Neuronal stem cell (in vitro differentiated cells): ENCODE results near the gene PLEK2.

ENCODE experiments used
- DNase-seq: peaks from one replicate; pipeline ENCODE4 v3.0.0-alpha.2; 2013; ENCODE audit warnings: low spot score
- H2AFZ ChIP-seq: one replicate; pipeline ENCODE4 v1.6.1; 2013; ENCODE audit warnings: mild to moderate bottlenecking, low read length, inconsistent platforms
- H2AK5ac ChIP-seq: 2 replicates; pipeline ENCODE4 v1.6.1; 2013; ENCODE audit warnings: low read depth, mild to moderate bottlenecking, inconsistent platforms, low read length, moderate library complexity, mixed read lengths
- H2BK120ac ChIP-seq: 2 replicates; pipeline ENCODE4 v1.6.1; 2013; ENCODE audit warnings: low read depth, mild to moderate bottlenecking, inconsistent platforms, low read length, moderate library complexity, mixed read lengths
- H2BK12ac ChIP-seq: one replicate; pipeline ENCODE4 v1.6.1; 2013; ENCODE audit warnings: low read length, inconsistent platforms
- H2BK15ac ChIP-seq: 2 replicates; pipeline ENCODE4 v1.6.1; 2013; ENCODE audit warnings: mild to moderate bottlenecking, low read length, inconsistent platforms, mixed read lengths
- H2BK5ac ChIP-seq: one replicate; pipeline ENCODE4 v1.6.1; 2013; ENCODE audit warnings: inconsistent platforms, mild to moderate bottlenecking, low read length, moderate library complexity
- H3K14ac ChIP-seq: one replicate; pipeline ENCODE4 v1.6.1; 2013; ENCODE audit warnings: low read length, inconsistent platforms
- H3K18ac ChIP-seq: 2 replicates; pipeline ENCODE4 v1.6.1; 2013; ENCODE audit warnings: low read length, inconsistent platforms
- H3K23ac ChIP-seq: 2 replicates; pipeline ENCODE4 v1.6.1; 2013; ENCODE audit warnings: low read depth, mild to moderate bottlenecking, mixed read lengths, low read length, inconsistent platforms; ENCODE audit not compliant: poor library complexity
- H3K27ac ChIP-seq: replicated peaks from 3 replicates; pipeline ENCODE4 v1.5.1; 2013; ENCODE audit warnings: low read length, inconsistent platforms
- H3K27me3 ChIP-seq, 3 experiments: 2 replicates each; pipeline ENCODE4 v1.6.1; 2013; ENCODE audit warnings: low read length in 3 of 3, mild to moderate bottlenecking in 2 of 3, inconsistent platforms in 1 of 3, low read depth in 1 of 3, mixed read lengths in 1 of 3, moderate library complexity in 1 of 3; ENCODE audit not compliant: control insufficient read depth in 3 of 3, insufficient read depth in 3 of 3
- H3K36me3 ChIP-seq, 2 donors: replicated peaks in 1 of 2; 2 replicates each; pipeline ENCODE4 v1.6.1; 2013; ENCODE audit warnings: low read length in 2 of 2; ENCODE audit not compliant: control insufficient read depth in 2 of 2, insufficient read depth in 2 of 2
- H3K4ac ChIP-seq: 2 replicates; pipeline ENCODE4 v1.6.1; 2013; ENCODE audit warnings: inconsistent platforms, mild to moderate bottlenecking, low read length, moderate library complexity
- H3K4me1 ChIP-seq, 2 donors: 1 replicate in 1 of 2; 2 replicates in 1 of 2; pipeline ENCODE4 v1.6.1; 2013; ENCODE audit warnings: low read length in 2 of 2, low read depth in 1 of 2; ENCODE audit not compliant: control insufficient read depth in 2 of 2, insufficient read depth in 1 of 2
- H3K4me2 ChIP-seq: one replicate; pipeline ENCODE4 v1.6.1; 2013; ENCODE audit warnings: mild to moderate bottlenecking, low read length, inconsistent platforms; ENCODE audit not compliant: insufficient read depth, poor library complexity, severe bottlenecking
- H3K4me3 ChIP-seq, 2 donors: 2 replicates each; pipeline ENCODE4 v1.5.1; 2013; ENCODE audit warnings: low read length in 2 of 2, mild to moderate bottlenecking in 2 of 2, inconsistent platforms in 1 of 2, moderate library complexity in 1 of 2
- H3K79me1 ChIP-seq: one replicate; pipeline ENCODE4 v1.6.1; 2013; ENCODE audit warnings: low read depth, mild to moderate bottlenecking, inconsistent platforms, low read length, moderate library complexity
- H3K9ac ChIP-seq: one replicate; pipeline ENCODE4 v1.6.1; 2013; ENCODE audit warnings: mild to moderate bottlenecking, low read depth, low read length, inconsistent platforms; ENCODE audit not compliant: poor library complexity
- H3K9me3 ChIP-seq, 2 donors: replicated peaks in 1 of 2; 2 replicates each; pipeline versions ENCODE3 to v1.6.1; 2013; ENCODE audit warnings: low read length in 2 of 2, mild to moderate bottlenecking in 2 of 2, inconsistent platforms in 1 of 2, low read depth in 1 of 2, mixed read lengths in 1 of 2, moderate library complexity in 1 of 2; ENCODE audit not compliant: control insufficient read depth in 2 of 2, insufficient read depth in 1 of 2
- H4K8ac ChIP-seq: one replicate; pipeline ENCODE4 v1.6.1; 2013; ENCODE audit warnings: low read depth, mild to moderate bottlenecking, inconsistent platforms, low read length, moderate library complexity
- H4K91ac ChIP-seq: one replicate; pipeline ENCODE4 v1.6.1; 2013; ENCODE audit warnings: low read length, low read depth, mild to moderate bottlenecking, inconsistent platforms; ENCODE audit not compliant: poor library complexity
- WGBS, 2 donors: extraction: QIAGEN DNeasy Blood & Tissue Kit; methylation state at CpG; one replicate each; pipeline ENCODE4 v1.1.7; 2013; ENCODE audit warnings: missing lambda C conversion rate in 2 of 2, mixed read lengths in 1 of 2; ENCODE audit not compliant: insufficient read length in 2 of 2, insufficient replicate concordance in 1 of 2; ENCODE audit errors: extremely low coverage in 2 of 2; 5-methylcytosine and 5-hydroxymethylcytosine counted together

PLEK2 gene

GRCh38 chr14:67418401-67419191 is 6.6 kb upstream of the PLEK2 start:
- Histone ChIP-seq H3K9ac (no peak overlapping the region), H3K23ac (no peak overlapping the region), H2BK12ac (no peak overlapping the region), H2AFZ (no peak overlapping the region), H3K4me3 (no peak overlapping the region), H2BK5ac (no peak overlapping the region), H3K18ac (no peak overlapping the region), H4K91ac (no peak overlapping the region), H2BK120ac (no peak overlapping the region), H4K8ac (no peak overlapping the region), H3K27me3 (no peaks in the 10 kb centered on the region), H3K27ac (no peak overlapping the region), H3K14ac (no peak overlapping the region), H3K4ac (no peak overlapping the region), H2BK15ac (no peak overlapping the region), H3K4me2 (no peak overlapping the region), H3K36me3 (no peaks in the 10 kb centered on the region), H3K79me1 (no peaks in the 10 kb centered on the region), H3K9me3 (no peaks in the 10 kb centered on the region), H3K4me1 (no peaks in the 10 kb centered on the region), H2AK5ac (no peak overlapping the region)
- no peak for DNase-seq
- WGBS, 2 donors: no CpG with 5 or more reads among the region's 11 CpGs

- H3K4me1 ChIP-seq: no peaks in the 10 kb centered on the region
- H2AFZ ChIP-seq: no peak overlapping the region
- H3K27ac ChIP-seq: no peak overlapping the region
- H3K9me3 ChIP-seq: no peaks in the 10 kb centered on the region
- no peak overlapping the region for H3K14ac ChIP-seq
- H3K9ac ChIP-seq: no peak overlapping the region
- H3K18ac ChIP-seq: no peak overlapping the region
- H2BK120ac ChIP-seq: no peak overlapping the region
- no peak overlapping the region for H2BK15ac ChIP-seq
- H3K4ac ChIP-seq: no peak overlapping the region
- H3K23ac ChIP-seq: no peak overlapping the region
- no peak overlapping the region for H4K8ac ChIP-seq
- peaks cover 0 to 2% (median 0%) of the 10 kb centered on the region in 3 experiments for H3K27me3 ChIP-seq
- no peak overlapping the region for H3K4me3 ChIP-seq
- no peak overlapping the region for H2BK5ac ChIP-seq
- H2AK5ac ChIP-seq: no peak overlapping the region
- H4K91ac ChIP-seq: no peak overlapping the region
- H3K4me2 ChIP-seq: no peak overlapping the region
- no CpG with 5 or more reads among the region's 3 CpGs for WGBS, 2 donors
- H2BK12ac ChIP-seq: no peak overlapping the region
- no peaks in the 10 kb centered on the region for H3K79me1 ChIP-seq
- DNase-seq: no peak
- H3K36me3 ChIP-seq: no peaks in the 10 kb centered on the region
These were observed 5.7 kb upstream of the PLEK2 start for GRCh38 chr14:67417633-67418032.

DNA sequence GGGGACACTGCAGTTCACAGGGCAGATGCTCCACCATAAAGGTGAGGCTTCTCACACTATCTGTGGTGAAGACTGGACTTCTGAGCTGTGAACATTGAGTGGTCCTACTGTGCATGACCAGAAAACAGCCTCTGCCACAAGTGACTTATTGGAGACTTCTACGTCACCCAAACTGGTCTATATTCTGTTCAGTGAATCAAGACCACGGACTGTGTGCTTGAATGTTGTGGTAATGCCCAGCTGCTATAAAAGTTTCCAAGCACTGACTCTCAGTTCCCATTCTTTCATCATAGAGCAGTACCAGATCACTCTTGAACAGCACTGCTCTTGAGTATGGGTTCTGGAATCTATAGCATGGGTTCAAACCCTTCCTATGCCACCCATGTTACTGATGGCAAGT is 4.8 kb upstream of the PLEK2 start:
- no peak overlapping the region for H3K4me2 ChIP-seq
- peaks cover 0 to 9% (median 2%) of the 10 kb centered on the region in 3 experiments for H3K27me3 ChIP-seq
- no peak overlapping the region for H3K9ac ChIP-seq
- DNase-seq: no peak
- no peak overlapping the region for H3K27ac ChIP-seq
- H3K4me1 ChIP-seq: no peaks in the 10 kb centered on the region
- no peak overlapping the region for H3K14ac ChIP-seq
- no peak overlapping the region for H2BK120ac ChIP-seq
- H3K23ac ChIP-seq: no peak overlapping the region
- no peak overlapping the region for H4K8ac ChIP-seq
- H3K9me3 ChIP-seq: no peaks in the 10 kb centered on the region
- no peaks in the 10 kb centered on the region for H3K36me3 ChIP-seq
- no peak overlapping the region for H2BK5ac ChIP-seq
- H3K4ac ChIP-seq: no peak overlapping the region
- H3K79me1 ChIP-seq: no peaks in the 10 kb centered on the region
- WGBS, 2 donors: no CpG with 5 or more reads among the region's 2 CpGs
- H3K4me3 ChIP-seq: no peak overlapping the region
- no peak overlapping the region for H2BK15ac ChIP-seq
- no peak overlapping the region for H2AK5ac ChIP-seq
- H4K91ac ChIP-seq: no peak overlapping the region
- no peak overlapping the region for H2BK12ac ChIP-seq
- H2AFZ ChIP-seq: no peak overlapping the region
- H3K18ac ChIP-seq: no peak overlapping the region

- H3K4me3 ChIP-seq: no peak overlapping the region
- H3K23ac ChIP-seq: no peak overlapping the region
- no peak overlapping the region for H4K8ac ChIP-seq
- H3K14ac ChIP-seq: no peak overlapping the region
- no peak for DNase-seq
- H2BK120ac ChIP-seq: no peak overlapping the region
- no peak overlapping the region for H3K18ac ChIP-seq
- WGBS, 2 donors: no CpG with 5 or more reads among the region's 8 CpGs
- no peak overlapping the region for H2AK5ac ChIP-seq
- no peak overlapping the region for H3K9ac ChIP-seq
- no peak overlapping the region for H4K91ac ChIP-seq
- no peak overlapping the region for H2AFZ ChIP-seq
- peaks cover 0 to 14% (median 2%) of the 10 kb centered on the region in 3 experiments for H3K27me3 ChIP-seq
- no peak overlapping the region for H3K4me2 ChIP-seq
- H3K79me1 ChIP-seq: no peaks in the 10 kb centered on the region
- H3K9me3 ChIP-seq: no peaks in the 10 kb centered on the region
- no peak overlapping the region for H2BK12ac ChIP-seq
- H3K36me3 ChIP-seq: no peaks in the 10 kb centered on the region
- H3K4me1 ChIP-seq: no peaks in the 10 kb centered on the region
- no peak overlapping the region for H2BK15ac ChIP-seq
- no peak overlapping the region for H2BK5ac ChIP-seq
- H3K27ac ChIP-seq: no peak overlapping the region
- H3K4ac ChIP-seq: no peak overlapping the region
These were observed 4.1 kb upstream of the PLEK2 start for GRCh38 chr14:67416085-67416484.
